Neural cell (in vitro differentiated cells): ENCODE data around the gene ABCA1.

Source experiments
- EP300 ChIP-seq: fragments of 450-650 bp; conservative IDR thresholded peaks from 2 replicates; pipeline ENCODE4 v1.6.1; 2014; ENCODE audit warnings: antibody characterized with exemption, mild to moderate bottlenecking, moderate library complexity; ENCODE audit not compliant: poor library complexity, severe bottlenecking
- EZH2 ChIP-seq: fragments of 200-600, 300-800 bp; shearing (Covaris generic), sonication (generic); IDR thresholded peaks from 2 replicates; pipeline ENCODE4 v1.6.1; 2014; ENCODE audit warnings: antibody characterized with exemption, low read length, borderline replicate concordance, mild to moderate bottlenecking; ENCODE audit not compliant: insufficient read depth, poor library complexity, severe bottlenecking
- MXI1 ChIP-seq: fragments of 450-650 bp; conservative IDR thresholded peaks from 2 replicates; pipeline ENCODE4 v1.6.1; 2014; ENCODE audit warnings: antibody characterized with exemption, mild to moderate bottlenecking; ENCODE audit not compliant: poor library complexity, severe bottlenecking
- POLR2AphosphoS5 ChIP-seq: IDR thresholded peaks from 2 replicates; pipeline ENCODE4 v1.6.1; 2012
- TAF1 ChIP-seq: IDR thresholded peaks from 2 replicates; pipeline ENCODE4 v1.6.1; 2012; ENCODE audit warnings: low read depth
- TF ChIP-seq, protein P1 (sequence below): IDR thresholded peaks from 2 replicates; pipeline ENCODE4 v1.6.1; 2012; ENCODE audit warnings: borderline replicate concordance
- TF ChIP-seq, protein P2 (sequence below): fragments of 450-650 bp; IDR thresholded peaks from 2 replicates; pipeline ENCODE4 v1.5.1; 2014; ENCODE audit warnings: antibody characterized with exemption, mild to moderate bottlenecking, moderate library complexity; ENCODE audit not compliant: poor library complexity, severe bottlenecking

DNA sequence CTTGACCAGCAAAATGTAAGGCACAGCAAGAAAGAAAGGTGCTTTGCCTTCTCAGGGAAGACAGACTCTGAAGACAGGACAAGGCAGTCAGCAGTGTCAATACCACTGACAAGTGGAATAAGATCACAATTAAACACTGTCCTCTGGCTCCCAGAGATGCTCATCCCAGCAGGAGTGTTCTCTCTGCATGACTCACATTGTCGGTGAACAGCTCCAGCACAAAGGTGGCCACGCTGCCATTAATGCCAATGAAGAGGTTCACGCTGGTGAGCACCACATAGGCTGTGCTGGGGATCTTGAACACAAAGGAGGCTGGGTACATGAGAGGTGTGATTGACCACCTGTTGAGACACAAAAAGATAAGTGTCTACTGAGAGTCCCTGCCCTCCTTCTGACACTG is 132.1 kb downstream of the ABCA1 start:
- no peak for TF ChIP-seq POLR2AphosphoS5
- TF ChIP-seq, protein P1, sequence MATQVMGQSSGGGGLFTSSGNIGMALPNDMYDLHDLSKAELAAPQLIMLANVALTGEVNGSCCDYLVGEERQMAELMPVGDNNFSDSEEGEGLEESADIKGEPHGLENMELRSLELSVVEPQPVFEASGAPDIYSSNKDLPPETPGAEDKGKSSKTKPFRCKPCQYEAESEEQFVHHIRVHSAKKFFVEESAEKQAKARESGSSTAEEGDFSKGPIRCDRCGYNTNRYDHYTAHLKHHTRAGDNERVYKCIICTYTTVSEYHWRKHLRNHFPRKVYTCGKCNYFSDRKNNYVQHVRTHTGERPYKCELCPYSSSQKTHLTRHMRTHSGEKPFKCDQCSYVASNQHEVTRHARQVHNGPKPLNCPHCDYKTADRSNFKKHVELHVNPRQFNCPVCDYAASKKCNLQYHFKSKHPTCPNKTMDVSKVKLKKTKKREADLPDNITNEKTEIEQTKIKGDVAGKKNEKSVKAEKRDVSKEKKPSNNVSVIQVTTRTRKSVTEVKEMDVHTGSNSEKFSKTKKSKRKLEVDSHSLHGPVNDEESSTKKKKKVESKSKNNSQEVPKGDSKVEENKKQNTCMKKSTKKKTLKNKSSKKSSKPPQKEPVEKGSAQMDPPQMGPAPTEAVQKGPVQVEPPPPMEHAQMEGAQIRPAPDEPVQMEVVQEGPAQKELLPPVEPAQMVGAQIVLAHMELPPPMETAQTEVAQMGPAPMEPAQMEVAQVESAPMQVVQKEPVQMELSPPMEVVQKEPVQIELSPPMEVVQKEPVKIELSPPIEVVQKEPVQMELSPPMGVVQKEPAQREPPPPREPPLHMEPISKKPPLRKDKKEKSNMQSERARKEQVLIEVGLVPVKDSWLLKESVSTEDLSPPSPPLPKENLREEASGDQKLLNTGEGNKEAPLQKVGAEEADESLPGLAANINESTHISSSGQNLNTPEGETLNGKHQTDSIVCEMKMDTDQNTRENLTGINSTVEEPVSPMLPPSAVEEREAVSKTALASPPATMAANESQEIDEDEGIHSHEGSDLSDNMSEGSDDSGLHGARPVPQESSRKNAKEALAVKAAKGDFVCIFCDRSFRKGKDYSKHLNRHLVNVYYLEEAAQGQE = no peak
- TF ChIP-seq, protein P2, sequence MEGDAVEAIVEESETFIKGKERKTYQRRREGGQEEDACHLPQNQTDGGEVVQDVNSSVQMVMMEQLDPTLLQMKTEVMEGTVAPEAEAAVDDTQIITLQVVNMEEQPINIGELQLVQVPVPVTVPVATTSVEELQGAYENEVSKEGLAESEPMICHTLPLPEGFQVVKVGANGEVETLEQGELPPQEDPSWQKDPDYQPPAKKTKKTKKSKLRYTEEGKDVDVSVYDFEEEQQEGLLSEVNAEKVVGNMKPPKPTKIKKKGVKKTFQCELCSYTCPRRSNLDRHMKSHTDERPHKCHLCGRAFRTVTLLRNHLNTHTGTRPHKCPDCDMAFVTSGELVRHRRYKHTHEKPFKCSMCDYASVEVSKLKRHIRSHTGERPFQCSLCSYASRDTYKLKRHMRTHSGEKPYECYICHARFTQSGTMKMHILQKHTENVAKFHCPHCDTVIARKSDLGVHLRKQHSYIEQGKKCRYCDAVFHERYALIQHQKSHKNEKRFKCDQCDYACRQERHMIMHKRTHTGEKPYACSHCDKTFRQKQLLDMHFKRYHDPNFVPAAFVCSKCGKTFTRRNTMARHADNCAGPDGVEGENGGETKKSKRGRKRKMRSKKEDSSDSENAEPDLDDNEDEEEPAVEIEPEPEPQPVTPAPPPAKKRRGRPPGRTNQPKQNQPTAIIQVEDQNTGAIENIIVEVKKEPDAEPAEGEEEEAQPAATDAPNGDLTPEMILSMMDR = no peak
- TF ChIP-seq MXI1 = no peak
- no peak for TF ChIP-seq EZH2
- no peak for TF ChIP-seq EP300
- no peak for TF ChIP-seq TAF1
